GM18511 (cell line): ENCODE data around the gene ZNF566.

ENCODE experiments used
- ATAC-seq: cut with Tn5 transposase; IDR thresholded peaks from one replicate; pipeline ENCODE4 v1.9.1; 2021; ENCODE audit warnings: mild to moderate bottlenecking, moderate library complexity; ENCODE audit not compliant: unreplicated experiment

ZNF566 gene

GRCh38 chr19:36449059-36449670, 40.2 kb downstream of the ZNF566 start:
- ATAC-seq: no peak

GRCh38 chr19:36441339-36441738, 48.0 kb downstream of the ZNF566 start:
- ATAC-seq: no peak

DNA sequence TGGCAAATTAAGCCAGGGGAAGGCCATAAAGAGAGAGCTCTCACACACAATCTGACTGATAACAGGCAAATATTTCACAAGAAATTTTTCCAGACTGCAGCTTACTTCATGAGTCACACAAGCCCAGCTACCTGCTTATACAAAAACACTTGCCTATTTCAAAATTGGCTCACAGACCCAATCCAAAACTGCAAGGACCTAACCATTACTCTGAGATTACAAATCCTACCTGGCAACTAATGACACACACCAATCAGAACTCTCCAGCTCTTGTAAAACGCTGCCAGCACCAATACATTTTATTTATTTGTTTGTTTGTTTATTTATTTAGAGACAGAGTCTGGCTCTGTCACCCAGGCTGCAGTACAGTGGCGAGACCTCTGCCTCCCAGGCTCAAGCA, 52.8 kb downstream of the ZNF566 start:
- no peak for ATAC-seq

GRCh38 chr19:36423925-36424324, 65.4 kb downstream of the ZNF566 start:
- ATAC-seq: no peak

DNA sequence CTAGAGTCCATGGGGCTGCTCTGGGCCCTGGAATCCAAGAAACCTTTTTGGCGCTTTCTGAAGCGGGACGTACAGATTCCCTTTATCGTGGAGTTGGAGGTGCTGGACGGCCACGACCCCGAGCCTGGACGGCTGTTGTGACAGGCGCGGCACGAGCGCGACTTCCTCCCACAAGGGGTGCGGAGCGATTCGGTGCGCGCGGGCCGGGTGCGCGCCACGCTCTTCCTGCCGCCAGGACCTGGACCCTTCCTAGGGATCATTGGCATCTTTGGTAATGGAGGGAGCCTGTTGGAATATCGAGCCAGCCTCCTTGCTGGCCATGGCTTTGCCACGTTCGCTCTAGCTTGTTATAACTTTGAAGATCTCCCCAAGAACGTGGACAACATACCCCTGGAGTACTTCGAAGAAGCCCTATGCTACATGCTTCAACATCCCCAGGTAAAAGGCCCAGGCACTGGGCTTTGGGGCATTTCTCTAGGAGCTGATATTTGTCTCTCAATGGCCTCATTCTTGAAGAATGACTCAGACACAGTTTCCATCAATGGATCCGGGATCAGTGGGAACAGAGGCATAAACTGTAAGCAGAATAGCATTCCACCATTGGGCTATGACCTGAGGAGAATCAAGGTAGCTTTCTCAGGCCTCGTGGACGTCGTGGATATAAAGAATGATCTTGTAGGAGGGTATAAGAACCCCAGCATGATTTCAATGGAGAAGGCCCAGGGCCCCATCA, 67.4 kb downstream of the ZNF566 start:
- no peak for ATAC-seq

DNA sequence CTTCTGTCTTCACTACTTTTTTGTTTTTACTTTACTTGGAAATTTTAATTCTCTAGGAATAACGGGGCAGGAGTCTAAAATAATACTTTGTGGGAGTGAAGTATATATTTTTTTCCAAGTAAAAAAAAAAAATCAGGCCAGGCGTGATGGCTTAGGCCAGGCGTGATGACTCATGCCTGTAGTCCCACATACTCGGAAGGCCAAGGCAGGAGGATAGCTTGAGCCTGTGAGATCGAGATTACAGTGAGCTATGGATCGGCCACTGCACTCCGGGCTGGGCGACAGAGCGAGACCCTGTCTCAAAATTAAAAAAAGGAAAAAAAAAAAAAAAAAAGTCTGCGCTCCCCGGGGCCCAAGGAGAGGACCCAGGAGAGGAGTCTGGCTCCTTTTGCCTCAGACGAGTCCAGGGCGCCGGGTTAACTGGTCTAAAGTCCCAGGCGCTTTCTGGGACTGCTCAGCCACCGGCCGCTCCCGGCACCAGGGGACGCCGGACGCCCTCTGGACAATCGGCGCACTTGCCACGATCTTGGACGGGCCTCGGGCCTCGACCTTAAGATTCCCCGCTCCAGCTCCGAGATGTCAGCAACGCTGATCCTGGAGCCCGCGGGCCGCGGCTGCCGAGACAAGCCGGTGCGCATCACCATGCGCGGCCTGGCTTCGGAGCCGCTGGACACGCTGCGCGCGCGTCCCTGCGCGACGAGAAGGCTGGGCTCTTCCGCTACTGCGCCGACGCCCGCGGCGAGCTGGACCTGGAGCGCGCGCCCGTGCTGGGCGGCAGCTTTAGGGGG, 68.2 kb downstream of the ZNF566 start:
- ATAC-seq: no peak

GRCh38 chr19:36418287-36419001, 70.9 kb downstream of the ZNF566 start, which contains the start of gene ZFP82:
Gene ZFP82, minus strand, starts transcription at chr19:36418644. Its CDS starts 8,855 bp downstream, at chr19:36409789.
- ATAC-seq: peak; percentile 90

GRCh38 chr19:36417752-36418286, 71.5 kb downstream of the ZNF566 start:
- no peak for ATAC-seq

DNA sequence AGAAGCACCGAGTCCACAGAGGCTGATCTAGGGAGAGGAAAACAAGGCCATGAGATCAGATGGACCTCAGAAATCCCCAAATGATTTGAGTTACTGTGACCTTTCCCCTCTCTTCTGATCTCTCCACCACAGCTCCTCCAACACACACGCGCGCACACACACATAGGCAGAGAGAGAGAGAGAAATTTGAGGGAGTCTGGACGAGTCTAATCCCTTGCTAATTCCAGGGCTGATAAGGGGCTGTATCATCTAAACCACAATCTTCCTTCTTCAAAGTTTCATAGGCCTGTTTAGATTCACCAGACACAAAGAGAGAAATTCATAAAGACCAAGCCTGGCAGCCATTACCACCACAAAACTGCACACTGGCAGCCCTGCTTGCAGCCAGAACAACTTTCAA, 79.5 kb downstream of the ZNF566 start:
- no peak for ATAC-seq

GRCh38 chr19:36408101-36408500, 81.3 kb downstream of the ZNF566 start:
- ATAC-seq: no peak

DNA sequence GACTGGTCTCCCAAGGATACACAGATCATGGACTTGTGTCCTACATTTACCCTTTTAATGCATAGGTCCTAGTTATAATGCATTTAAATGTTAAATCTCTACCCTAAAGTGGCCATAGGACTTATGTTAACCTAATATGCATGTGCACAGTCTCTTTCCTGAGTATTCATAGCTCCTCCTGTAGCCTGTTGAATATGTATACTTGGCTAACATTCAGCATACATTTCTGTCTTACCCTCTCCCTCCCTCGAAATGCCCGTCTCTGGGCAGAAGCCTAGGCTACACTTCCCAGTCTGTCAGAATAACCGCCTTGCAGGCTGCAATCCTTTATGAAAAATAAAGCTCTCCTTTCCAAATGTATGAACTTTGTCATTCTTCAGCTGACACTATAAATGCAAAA, 84.9 kb downstream of the ZNF566 start:
- ATAC-seq: no peak

- no peak for ATAC-seq
Measured at GRCh38 chr19:36401475-36401874, 87.9 kb downstream of the ZNF566 start.

DNA sequence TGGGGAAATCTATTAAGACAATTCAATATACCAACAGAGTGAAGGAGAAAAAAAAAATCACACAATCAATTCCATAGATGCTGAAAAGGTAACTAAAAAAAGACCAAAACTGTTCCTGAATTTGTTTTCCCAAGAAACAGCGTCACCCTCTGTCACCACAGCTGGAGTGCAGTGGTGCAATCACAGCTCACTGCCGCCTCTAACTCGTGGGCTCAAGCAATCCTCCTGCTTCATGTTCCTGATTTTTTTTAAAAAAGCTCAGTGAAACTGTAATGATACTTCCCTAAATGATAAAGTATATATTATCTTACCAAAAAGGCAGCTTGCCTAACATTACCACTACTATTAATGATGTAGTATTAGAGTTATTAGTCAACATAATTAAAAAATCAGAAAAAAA, 90.8 kb downstream of the ZNF566 start:
- ATAC-seq: no peak
